NCI-H2081 treated with DMSO at 0.1 percent for 48 hours (cell line): ENCODE data around the gene FGD5.
A peak's percentile ranks its signal among the peaks of the same experiment; 100 is the strongest.

Experiments
- DNase-seq: peaks from one replicate; lab custom pipeline; 2025; lab: John Stamatoyannopoulos, UW

Gene FGD5

GRCh38 chr3:14907043-14907966 lies 88.5 kb downstream of the FGD5 start:
- no peak for DNase-seq

- no peak for DNase-seq
Measured at GRCh38 chr3:14909250-14909649, 90.5 kb downstream of the FGD5 start.

- no peak for DNase-seq
Measured at GRCh38 chr3:14911651-14912050, 92.9 kb downstream of the FGD5 start.

- DNase-seq, result no peak
Measured at GRCh38 chr3:14913071-14913925, 94.5 kb downstream of the FGD5 start.

GRCh38 chr3:14913926-14914778 lies 95.4 kb downstream of the FGD5 start:
- no peak for DNase-seq

- DNase-seq, result no peak
Measured at GRCh38 chr3:14914779-14915117, 96.0 kb downstream of the FGD5 start.

GRCh38 chr3:14915636-14916222 lies 97.0 kb downstream of the FGD5 start:
- no peak for DNase-seq

- DNase-seq, result no peak
Measured at GRCh38 chr3:14918356-14918860, 99.6 kb downstream of the FGD5 start.

- no peak for DNase-seq
Measured at GRCh38 chr3:14920536-14920935, 101.8 kb downstream of the FGD5 start.

- DNase-seq, result peak; percentile 4
Measured at GRCh38 chr3:14921034-14921616, 102.4 kb downstream of the FGD5 start.

- no peak for DNase-seq
Measured at GRCh38 chr3:14921811-14922705, 103.3 kb downstream of the FGD5 start.

- DNase-seq, result no peak
Measured at GRCh38 chr3:14922863-14923262, 104.1 kb downstream of the FGD5 start.

- no peak for DNase-seq
Measured at GRCh38 chr3:14923476-14923875, 104.7 kb downstream of the FGD5 start.

GRCh38 chr3:14925729-14926591 lies 107.2 kb downstream of the FGD5 start:
- no peak for DNase-seq

GRCh38 chr3:14926592-14926991 lies 107.8 kb downstream of the FGD5 start:
- DNase-seq, result no peak

GRCh38 chr3:14927308-14927707 lies 108.5 kb downstream of the FGD5 start:
- no peak for DNase-seq

- no peak for DNase-seq
Measured at GRCh38 chr3:14929310-14930074, 110.7 kb downstream of the FGD5 start.

GRCh38 chr3:14933820-14934425 lies 115.2 kb downstream of the FGD5 start:
- DNase-seq, result no peak
